ENCODE results near the gene LAPTM5.
"Not testable (repeated sequence)": the region's sequence is repeated elsewhere in the genome, so short reads cannot be mapped to it uniquely, and the experiment has no call there.

LAPTM5 gene, protein sequence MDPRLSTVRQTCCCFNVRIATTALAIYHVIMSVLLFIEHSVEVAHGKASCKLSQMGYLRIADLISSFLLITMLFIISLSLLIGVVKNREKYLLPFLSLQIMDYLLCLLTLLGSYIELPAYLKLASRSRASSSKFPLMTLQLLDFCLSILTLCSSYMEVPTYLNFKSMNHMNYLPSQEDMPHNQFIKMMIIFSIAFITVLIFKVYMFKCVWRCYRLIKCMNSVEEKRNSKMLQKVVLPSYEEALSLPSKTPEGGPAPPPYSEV

GRCh38 chr1:30757352-30758120 lies at the start of gene LAPTM5:
Gene LAPTM5, minus strand, starts transcription at chr1:30757774. Its CDS starts 29 bp downstream, at chr1:30757745.
- H3K4me3 ChIP-seq (ENCODE audit: low read depth, low read length) = no peak within 1 kb of the TSS

DNA sequence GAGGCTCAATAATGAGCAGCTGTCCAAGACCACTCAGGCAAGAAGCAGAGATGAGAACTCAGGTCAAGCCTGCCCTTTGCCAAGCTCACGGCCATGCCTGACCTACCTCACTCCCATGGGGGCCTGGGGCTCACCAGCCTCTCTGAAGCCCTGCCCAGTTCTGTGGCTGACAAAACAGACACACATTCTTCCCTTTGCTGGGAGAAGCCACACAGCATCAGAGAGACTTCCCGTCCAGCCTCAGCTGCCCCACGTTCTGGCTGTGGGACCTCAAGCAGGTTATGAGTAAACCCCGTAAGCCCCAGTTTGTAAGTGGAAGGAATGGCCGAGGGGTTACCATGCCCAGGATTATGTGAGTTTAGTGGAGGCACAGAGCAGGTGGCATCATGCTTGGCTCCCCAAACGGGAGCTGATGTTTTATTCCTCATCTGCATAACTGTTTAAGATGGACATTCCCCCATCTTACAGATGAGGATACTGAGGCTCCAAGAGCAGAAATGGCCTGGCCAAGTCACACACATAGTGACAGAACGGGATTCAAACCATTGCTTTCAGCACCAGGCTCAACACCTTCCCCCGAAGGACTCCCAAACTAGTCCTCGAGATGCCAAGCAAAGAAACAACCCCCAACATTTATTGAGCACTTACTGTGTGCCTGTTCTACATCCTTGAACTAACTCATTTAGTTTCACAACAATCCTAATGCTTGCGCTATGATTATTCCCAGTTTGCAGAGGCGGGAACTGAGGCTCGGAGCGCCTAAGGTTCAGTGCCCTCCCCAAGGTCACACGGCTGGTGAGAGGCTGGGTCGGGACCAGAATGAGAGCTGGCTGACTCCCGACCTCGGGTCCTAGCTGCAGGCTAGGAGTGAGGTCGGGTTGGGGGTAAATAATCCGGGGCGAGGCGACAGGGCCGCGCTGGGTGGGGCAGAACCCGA lies 49.1 kb upstream of the LAPTM5 start:
- no peak overlapping the region for H3K4me3 ChIP-seq (ENCODE audit: low read depth, low read length)

DNA sequence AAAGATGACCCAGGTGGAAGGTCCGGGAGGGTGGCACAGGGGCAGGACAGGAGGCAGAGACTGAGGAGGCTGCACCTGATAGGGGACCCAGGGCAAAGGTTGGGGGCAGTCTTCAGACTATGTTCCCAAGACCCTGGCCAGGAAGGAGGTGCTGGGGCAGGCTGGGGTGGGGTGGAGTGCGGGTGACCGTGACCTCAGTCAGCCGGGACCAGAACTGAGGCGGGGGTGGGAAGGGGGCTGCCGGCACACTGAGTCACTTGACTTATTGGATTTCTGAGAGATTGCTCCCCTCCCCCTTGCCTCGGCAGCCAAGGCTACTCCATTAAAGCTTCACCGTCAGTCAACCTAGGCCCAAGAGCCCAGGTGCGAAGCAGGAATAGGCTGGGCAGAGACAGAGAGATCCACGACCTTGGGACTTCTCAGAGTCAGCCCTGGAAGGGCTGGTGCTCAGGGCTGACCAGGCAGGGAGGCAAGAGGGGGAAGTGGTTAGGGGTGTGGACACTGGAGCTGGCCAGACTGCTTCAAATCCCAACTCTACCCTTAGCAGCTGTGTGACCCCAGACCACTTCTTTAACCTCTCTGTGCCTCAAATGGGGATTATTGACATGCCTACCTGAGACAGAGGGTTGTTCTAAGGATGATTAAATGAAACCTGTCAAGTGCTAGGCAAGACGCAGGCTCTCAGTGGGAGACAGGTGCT lies 47.9 kb upstream of the LAPTM5 start:
- no peak overlapping the region for H3K4me3 ChIP-seq (ENCODE audit: low read depth, low read length)

DNA sequence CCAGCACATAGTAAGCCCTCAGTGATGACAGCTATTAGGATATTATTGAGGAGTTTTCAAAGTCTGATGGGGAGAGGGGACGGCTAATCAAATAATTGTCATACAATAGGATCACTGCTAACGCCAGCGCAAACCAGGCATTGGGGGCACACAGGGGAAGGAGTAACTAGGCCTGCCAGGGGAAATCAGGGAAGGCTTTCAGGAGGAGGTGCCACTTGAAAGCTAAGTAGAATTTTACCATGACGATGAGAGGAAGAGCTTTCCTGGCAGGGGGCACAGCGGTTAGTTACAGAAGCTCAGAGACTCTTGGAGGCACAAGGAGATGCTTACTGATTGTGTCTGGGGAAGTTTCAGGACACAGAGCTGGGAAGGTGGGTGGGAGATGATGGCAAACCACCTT lies 47.2 kb upstream of the LAPTM5 start:
- no peak overlapping the region for H3K4me3 ChIP-seq (ENCODE audit: low read depth, low read length)

DNA sequence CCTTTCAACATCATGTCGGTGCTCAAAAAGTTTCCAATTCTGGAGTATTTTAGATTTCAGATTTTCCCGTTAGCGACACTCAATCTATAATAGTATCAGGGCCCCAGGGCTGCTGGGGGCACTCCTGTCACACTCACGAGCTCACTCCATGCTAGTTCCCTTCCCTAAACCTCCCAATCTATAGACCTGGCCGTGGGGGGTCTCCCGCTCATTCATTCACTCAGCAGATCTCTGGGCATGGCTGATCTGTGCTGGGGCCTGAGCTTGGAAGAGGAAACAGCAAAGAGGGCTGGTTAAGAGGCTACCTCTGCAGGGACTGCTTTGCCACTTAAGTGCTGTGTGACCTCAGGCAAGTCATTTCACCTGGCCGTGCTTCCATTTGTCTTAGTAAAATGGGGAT lies 46.8 kb upstream of the LAPTM5 start:
- no peak overlapping the region for H3K4me3 ChIP-seq (ENCODE audit: low read depth, low read length)

- H3K4me3 ChIP-seq (ENCODE audit: low read depth, low read length) = no peak overlapping the region
Observed at GRCh38 chr1:30803562-30803961, 46.0 kb upstream of the LAPTM5 start.

DNA sequence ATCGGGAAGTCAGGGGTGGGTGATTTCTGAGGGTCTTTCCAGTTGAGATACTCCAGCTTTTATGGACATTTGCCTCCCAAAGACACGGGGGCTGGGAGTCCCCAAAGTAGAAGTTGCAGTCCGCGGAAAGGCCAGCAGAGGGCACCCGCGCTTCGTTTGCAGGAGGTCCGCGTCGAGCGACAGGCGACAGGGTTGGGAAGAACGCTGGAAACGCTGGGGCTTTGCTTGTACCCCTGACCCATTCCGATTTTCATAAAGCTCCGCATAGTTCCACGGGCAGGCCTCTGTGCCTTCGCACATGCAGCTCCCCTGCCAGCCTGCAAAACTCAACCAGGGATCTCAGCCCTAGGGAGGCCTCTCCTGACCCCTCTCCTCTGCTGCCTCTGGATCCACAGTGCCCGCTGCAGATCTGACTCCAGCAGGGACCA lies 44.2 kb upstream of the LAPTM5 start:
- H3K4me3 ChIP-seq (ENCODE audit: low read depth, low read length) = no peak overlapping the region

DNA sequence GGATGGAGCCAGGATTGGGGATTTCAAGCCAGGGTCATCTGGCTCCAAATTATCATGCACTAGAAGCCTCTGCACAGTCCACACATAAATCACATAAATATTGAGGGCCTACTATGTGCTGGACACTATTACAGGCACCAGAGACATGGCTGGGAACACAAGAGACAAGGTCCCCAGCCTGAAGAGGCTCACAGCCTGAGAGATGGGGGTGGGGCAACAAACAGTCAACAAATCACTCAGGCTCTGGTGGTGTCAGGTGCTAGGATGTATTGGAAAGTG lies 41.6 kb upstream of the LAPTM5 start:
- H3K4me3 ChIP-seq (ENCODE audit: low read depth, low read length) = no peak overlapping the region

DNA sequence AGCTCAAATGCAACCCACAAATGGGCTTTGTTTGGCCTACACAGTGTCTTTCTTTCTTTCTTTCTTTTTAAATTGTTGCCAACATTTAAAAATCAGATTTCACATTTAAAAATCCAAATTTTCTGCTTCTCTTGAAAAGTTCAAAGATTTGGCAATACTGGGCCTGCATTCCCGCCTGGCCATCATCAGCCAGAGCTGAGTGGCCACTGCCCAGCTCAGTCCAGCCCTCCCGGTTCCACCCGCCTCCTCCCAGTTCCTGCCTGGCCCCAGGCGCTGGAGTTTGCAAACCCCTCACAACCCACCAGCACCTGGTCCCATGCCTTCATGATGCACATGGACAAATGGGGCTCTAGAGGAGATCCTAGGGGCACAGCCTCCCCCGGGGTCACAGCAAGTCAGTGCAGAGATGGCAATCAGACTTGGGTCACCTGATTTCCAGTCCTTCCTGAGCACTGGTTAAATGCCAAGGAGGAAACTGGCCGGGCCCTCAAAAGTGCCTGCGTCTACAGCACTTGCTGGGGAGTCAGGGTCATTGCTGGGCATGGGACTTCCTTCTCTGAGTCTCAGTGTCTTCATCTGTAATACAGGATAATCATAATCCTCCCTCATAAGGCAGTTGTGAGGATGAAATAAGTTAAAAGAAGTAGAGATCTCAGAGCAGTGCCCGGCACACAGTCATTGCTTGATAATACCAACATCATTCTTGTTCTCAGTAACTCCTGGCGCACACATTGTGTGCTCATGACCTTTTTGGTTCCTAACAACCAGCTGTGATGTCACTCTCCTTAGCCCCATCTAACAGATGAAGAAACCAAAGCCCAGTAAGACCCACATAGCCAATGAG lies 41.0 kb upstream of the LAPTM5 start:
- no peak overlapping the region for H3K4me3 ChIP-seq (ENCODE audit: low read depth, low read length)

DNA sequence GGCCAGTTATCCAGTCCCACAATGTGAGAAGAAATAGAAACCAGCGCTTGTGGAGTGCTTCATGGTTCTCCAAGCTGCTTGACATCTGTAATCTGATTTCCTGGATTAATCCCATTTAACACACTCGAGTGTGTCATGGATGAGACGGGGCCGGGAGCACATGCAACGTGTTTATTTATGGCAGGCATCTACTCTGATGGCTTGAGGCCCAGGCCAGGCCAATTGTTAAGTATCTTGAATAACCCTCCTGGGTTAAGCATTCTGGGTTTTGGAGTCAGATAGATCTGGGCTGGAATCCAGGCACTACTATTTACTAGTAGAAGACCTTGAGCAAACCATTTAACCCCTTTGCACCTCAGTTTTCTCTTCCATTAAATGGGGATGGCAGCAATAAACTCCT lies 37.5 kb upstream of the LAPTM5 start:
- no peak overlapping the region for H3K4me3 ChIP-seq (ENCODE audit: low read depth, low read length)

DNA sequence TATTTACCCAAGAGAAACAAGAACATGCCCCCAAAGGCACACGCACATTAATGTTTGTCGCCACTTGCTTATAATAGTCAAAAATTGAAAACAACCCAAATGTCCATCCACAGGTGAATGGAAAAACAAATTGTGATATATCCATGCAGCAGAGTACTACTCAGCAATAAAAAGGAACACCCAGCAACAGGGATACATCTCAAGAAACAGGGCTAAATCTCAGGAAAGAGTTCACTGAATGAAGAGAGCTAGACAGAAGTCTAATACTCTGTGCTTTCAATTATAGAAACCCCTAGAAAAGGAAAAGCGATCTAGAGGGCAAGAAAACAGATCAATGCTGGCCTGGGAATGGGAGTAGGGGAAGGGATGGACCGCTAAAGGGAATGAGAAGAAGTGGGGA lies 36.7 kb upstream of the LAPTM5 start:
- H3K4me3 ChIP-seq (ENCODE audit: low read depth, low read length) = no peak overlapping the region

DNA sequence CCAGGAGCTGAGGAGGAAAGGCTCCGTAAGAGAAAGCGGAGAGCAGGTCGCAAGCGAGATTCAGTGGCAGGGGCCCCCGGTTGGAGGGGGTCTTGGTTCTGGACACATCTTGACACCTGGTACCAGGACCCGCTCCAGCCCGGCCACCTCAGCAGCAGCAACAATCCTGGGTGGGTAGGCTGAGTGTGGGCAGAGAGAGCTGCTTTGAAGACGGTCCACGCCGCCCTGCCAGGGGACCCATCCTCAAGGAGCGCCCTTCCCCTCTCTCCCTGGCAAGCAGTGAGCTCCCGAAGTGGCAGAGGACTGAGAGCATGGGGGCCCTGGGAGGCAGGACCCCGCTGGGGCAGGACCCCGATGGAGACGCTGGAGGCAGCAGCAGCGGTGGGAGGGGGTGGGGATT lies 35.6 kb upstream of the LAPTM5 start:
- H3K4me3 ChIP-seq (ENCODE audit: low read depth, low read length) = no peak overlapping the region

GRCh38 chr1:30791868-30792267 lies 34.3 kb upstream of the LAPTM5 start:
- no peak overlapping the region for H3K4me3 ChIP-seq (ENCODE audit: low read depth, low read length)

DNA sequence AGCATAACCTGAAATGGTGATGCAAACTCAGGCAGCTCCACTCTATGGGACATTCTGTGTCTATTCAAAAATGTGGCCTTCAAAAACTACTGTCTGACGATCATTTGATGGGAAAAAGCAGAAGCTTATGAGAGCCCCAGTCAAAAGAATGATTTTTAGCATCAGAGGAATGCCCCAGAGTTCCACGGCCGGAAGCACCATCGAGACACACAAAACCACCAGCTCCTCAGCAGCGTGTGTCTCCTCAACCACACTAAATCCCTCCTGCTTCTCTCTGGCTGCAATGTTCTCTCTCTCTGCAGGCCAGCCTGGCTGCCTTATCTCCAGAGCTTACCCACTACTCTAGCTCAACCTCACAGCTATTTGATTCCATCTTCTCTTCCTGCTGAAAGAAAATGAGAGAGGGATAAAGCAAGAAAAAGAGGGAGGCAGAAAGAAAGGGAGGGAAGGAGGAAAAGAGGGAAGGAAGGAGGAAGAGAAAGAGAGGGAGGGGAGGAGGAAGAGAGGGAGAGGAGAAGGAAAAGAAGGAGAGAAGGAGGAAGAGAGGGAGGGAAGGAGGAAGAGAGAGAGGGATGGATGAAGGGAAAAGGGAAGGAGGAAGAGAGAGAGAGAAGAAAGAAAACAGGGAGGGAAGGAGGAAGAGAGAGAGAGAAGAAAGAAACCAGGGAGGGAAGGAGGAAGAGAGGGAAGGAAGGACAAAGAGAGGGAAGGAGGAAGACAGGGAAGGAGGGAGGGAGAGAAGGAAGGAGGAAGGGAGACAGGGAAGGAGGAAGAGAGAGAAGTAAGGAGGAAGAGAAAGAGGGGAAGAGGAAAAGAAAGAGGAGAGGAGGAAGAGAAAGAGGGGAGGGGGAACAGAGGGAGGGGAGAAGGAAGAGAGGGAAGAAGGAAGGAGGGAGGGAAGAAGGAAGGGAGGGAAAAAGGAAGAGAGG lies 33.5 kb upstream of the LAPTM5 start:
- no peak overlapping the region for H3K4me3 ChIP-seq (ENCODE audit: low read depth, low read length)

- not testable (repeated sequence) for H3K4me3 ChIP-seq (ENCODE audit: low read depth, low read length)
Observed at GRCh38 chr1:30790256-30790525, 32.6 kb upstream of the LAPTM5 start.

GRCh38 chr1:30789388-30790255 lies 32.0 kb upstream of the LAPTM5 start:
- no peak overlapping the region for H3K4me3 ChIP-seq (ENCODE audit: low read depth, low read length)

DNA sequence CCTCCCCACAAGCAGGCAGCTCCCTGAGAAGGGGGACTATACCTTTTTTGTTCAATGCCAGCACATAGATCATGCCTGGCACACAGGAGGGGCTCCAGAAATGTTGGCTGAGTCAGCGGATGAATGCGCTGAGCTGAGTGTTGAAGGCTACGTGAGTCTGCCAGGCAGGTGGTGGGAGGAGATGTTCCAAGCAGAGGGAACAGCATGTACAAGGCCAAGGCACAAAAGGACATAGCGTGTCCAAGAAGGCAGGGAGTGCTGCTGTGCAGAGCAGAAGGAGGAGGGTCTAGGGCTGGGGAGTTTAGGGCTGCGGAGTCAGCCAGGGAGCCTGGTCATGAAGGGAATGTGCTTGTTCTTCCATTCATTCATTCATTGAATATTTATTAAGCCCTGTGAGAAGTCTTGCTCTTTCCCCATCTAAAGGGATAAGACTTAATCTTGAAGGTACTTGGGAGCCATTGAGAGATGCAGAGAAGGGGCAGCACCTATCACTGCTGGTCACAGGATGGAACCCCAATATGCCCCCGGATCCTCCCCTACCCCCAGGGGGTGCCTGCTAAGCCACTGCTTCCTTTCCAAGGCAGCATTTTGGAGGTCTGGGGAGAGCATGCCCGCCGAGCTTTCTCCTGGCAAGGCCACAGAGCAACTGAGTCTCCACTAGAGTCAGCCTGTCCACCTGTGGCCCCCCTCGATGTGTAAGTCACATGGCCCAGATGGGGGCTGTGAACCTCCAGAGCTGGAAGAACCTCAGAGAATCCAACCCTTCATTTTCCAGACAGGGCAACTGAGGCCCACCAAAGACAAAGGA lies 31.2 kb upstream of the LAPTM5 start:
- H3K4me3 ChIP-seq (ENCODE audit: low read depth, low read length) = no peak overlapping the region

Measured in iPS-11a (cell line).